Measurements from ENCODE around the gene ST6GALNAC4. TPM values are rescaled to one million over a fixed set of nuclear protein-coding genes. Genes with fewer than 3 reads are reported as not detected.

Gene ST6GALNAC4
- total and polyA plus RNA-seq, 9 of the 15 experiments (the other 6 are each of a cell fraction or from before 2014, with no cell fraction given) = 2.6 to 43.1 (median 15.4) TPM

DNA sequence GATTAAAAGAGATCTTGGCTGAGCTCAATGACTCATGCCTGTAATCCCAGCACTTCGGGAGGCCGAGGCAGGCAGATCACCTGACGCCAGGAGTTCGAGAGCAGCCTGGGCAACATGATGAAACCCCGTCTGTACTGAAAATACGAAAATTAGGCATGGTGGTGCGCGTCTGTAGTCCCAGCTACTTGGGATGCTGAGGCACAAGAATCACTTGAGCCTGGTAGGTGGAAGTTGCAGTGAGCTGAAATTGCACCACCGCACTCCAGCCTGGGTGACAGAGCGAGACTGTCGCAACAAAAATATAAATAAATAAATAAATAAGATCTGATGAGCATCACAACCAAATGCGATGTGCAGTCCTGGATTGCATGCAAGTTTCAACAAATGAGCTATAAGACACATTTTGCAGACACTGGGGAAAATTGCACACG lies 53.6 kb downstream of the ST6GALNAC4 start (continued):
- TF ChIP-seq, protein P1, sequence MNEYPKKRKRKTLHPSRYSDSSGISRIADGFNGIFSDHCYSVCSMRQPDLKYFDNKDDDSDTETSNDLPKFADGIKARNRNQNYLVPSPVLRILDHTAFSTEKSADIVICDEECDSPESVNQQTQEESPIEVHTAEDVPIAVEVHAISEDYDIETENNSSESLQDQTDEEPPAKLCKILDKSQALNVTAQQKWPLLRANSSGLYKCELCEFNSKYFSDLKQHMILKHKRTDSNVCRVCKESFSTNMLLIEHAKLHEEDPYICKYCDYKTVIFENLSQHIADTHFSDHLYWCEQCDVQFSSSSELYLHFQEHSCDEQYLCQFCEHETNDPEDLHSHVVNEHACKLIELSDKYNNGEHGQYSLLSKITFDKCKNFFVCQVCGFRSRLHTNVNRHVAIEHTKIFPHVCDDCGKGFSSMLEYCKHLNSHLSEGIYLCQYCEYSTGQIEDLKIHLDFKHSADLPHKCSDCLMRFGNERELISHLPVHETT (CRISPR knock-in tag; conservative IDR thresholded peaks at IDR 0.05 in 1 of 2, IDR thresholded peaks at IDR 0.05 in 1 of 2) = no peak
- TF ChIP-seq EP400 (IDR thresholded peaks at IDR 0.05) (no peak), NFATC3 (IDR thresholded peaks at IDR 0.05) (no peak)
- TF ChIP-seq, protein P2, sequence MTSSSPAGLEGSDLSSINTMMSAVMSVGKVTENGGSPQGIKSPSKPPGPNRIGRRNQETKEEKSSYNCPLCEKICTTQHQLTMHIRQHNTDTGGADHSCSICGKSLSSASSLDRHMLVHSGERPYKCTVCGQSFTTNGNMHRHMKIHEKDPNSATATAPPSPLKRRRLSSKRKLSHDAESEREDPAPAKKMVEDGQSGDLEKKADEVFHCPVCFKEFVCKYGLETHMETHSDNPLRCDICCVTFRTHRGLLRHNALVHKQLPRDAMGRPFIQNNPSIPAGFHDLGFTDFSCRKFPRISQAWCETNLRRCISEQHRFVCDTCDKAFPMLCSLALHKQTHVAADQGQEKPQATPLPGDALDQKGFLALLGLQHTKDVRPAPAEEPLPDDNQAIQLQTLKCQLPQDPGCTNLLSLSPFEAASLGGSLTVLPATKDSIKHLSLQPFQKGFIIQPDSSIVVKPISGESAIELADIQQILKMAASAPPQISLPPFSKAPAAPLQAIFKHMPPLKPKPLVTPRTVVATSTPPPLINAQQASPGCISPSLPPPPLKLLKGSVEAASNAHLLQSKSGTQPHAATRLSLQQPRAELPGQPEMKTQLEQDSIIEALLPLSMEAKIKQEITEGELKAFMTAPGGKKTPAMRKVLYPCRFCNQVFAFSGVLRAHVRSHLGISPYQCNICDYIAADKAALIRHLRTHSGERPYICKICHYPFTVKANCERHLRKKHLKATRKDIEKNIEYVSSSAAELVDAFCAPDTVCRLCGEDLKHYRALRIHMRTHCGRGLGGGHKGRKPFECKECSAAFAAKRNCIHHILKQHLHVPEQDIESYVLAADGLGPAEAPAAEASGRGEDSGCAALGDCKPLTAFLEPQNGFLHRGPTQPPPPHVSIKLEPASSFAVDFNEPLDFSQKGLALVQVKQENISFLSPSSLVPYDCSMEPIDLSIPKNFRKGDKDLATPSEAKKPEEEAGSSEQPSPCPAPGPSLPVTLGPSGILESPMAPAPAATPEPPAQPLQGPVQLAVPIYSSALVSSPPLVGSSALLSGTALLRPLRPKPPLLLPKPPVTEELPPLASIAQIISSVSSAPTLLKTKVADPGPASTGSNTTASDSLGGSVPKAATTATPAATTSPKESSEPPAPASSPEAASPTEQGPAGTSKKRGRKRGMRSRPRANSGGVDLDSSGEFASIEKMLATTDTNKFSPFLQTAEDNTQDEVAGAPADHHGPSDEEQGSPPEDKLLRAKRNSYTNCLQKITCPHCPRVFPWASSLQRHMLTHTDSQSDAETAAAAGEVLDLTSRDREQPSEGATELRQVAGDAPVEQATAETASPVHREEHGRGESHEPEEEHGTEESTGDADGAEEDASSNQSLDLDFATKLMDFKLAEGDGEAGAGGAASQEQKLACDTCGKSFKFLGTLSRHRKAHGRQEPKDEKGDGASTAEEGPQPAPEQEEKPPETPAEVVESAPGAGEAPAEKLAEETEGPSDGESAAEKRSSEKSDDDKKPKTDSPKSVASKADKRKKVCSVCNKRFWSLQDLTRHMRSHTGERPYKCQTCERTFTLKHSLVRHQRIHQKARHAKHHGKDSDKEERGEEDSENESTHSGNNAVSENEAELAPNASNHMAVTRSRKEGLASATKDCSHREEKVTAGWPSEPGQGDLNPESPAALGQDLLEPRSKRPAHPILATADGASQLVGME (CRISPR knock-in tag; IDR thresholded peaks at IDR 0.05) = no peak
